Measurements from ENCODE around the gene MYL6B. TPM values are rescaled to one million over a fixed set of nuclear protein-coding genes. Genes with fewer than 3 reads are reported as not detected.
A peak's percentile ranks its signal among the peaks of the same experiment; 100 is the strongest.

MYL6B gene
- total RNA-seq, 1 experiment from 2014 or later: 44.8 TPM

DNA sequence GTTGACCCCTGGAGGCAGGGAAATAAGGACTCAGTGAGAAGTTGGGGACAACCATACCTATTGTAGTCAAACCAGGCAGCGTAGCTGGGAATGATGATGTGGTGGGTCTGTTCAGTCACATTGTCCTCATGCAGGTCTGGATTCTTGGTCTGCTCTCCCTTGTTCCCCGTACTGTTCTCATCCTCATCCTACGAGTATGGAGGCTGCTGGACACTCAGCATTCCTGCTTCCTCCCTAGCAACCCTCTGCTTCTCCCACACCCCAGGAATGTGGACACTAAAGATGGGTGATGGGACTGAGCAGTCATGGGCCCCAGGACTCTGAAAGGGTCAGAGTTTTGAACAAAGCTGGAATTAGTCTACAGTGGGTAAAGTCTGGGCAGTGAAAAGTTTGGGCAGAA, 26.0 kb downstream of the MYL6B start:
- DNase-seq: no peak
- Histone ChIP-seq H3K27me3 (replicated peaks; ENCODE audit: control insufficient read depth, insufficient read depth, low read length) (no peaks in the 10 kb centered on the region), H3K4me3 (ENCODE audit: low read depth, low read length) (no peak overlapping the region), H3K4me1 (no peaks in the 10 kb centered on the region), H3K36me3 (ENCODE audit: control insufficient read depth, insufficient read depth, low read length) (peaks cover 5% of the 10 kb centered on the region), H3K9me3 (no peaks in the 10 kb centered on the region)
- ChIA-PET CTCF (interaction anchor here (0.6 kb wide), 1 partner anchor 12 kb away, joined by 4 read pairs; no protein-coding TSS in a partner anchor), POLR2A (interaction anchor here (0.6 kb wide), 1 partner anchor 52 kb away, joined by 4 read pairs; the partner anchor contains the start of gene SLC39A5)
- no TSS peak for BruUV-seq (replicated peaks)
- H3K36me3 Mint-ChIP-seq (ENCODE audit: insufficient read depth, unreplicated experiment): peaks cover 93% of the 10 kb centered on the region
- H3K27ac Mint-ChIP-seq (ENCODE audit: unreplicated experiment): peak overlapping the region; percentile 27
- intact Hi-C loops (cut with micrococcal nuclease; ENCODE audit: unreplicated experiment): no loop called here
- H3K4me3 Mint-ChIP-seq (ENCODE audit: unreplicated experiment): no peak overlapping the region
- H3K4me1 Mint-ChIP-seq (ENCODE audit: low read depth, unreplicated experiment): no peaks in the 10 kb centered on the region
- TF ChIP-seq, protein P1, sequence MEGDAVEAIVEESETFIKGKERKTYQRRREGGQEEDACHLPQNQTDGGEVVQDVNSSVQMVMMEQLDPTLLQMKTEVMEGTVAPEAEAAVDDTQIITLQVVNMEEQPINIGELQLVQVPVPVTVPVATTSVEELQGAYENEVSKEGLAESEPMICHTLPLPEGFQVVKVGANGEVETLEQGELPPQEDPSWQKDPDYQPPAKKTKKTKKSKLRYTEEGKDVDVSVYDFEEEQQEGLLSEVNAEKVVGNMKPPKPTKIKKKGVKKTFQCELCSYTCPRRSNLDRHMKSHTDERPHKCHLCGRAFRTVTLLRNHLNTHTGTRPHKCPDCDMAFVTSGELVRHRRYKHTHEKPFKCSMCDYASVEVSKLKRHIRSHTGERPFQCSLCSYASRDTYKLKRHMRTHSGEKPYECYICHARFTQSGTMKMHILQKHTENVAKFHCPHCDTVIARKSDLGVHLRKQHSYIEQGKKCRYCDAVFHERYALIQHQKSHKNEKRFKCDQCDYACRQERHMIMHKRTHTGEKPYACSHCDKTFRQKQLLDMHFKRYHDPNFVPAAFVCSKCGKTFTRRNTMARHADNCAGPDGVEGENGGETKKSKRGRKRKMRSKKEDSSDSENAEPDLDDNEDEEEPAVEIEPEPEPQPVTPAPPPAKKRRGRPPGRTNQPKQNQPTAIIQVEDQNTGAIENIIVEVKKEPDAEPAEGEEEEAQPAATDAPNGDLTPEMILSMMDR (IDR thresholded peaks at IDR 0.05; ENCODE audit: insufficient read depth in 1 of 2, low read depth in 1 of 2, low read length in 1 of 2, severe bottlenecking in 1 of 2, unreplicated experiment in 1 of 2): no peak
- no peaks in the 10 kb centered on the region for H3K9me3 Mint-ChIP-seq (ENCODE audit: unreplicated experiment)
- H3K27me3 Mint-ChIP-seq (ENCODE audit: insufficient read depth, unreplicated experiment): no peaks in the 10 kb centered on the region

DNA sequence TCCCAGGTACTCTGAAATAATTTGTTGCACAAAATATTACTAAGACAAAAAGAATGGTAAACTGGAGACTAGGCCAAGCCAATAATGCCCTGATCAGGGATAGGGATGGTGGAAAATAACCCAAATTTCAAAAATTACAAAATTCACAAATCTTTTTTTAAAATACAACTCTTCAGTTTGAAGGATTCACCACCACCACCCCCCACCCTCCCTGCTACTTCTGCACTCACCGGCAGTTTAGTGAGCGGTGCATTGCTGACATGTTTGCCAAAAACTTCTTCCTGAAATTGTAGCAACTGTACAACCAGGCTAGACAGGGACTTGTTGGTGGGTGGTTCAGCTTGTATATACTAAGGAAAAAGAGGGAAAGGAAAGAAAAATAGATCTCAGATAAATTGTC, 34.6 kb downstream of the MYL6B start:
- Mint-ChIP-seq H3K4me1 (ENCODE audit: low read depth, unreplicated experiment) (peaks cover 26% of the 10 kb centered on the region), H3K4me3 (ENCODE audit: unreplicated experiment) (no peak overlapping the region), H3K27me3 (ENCODE audit: insufficient read depth, unreplicated experiment) (peaks cover 3% of the 10 kb centered on the region), H3K36me3 (ENCODE audit: insufficient read depth, unreplicated experiment) (peaks cover 62% of the 10 kb centered on the region), H3K9me3 (ENCODE audit: unreplicated experiment) (no peaks in the 10 kb centered on the region), H3K27ac (ENCODE audit: unreplicated experiment) (no peak overlapping the region)
- peaks cover 10% of the 10 kb centered on the region for H3K4me1 ChIP-seq
- CTCF ChIA-PET: no interaction called here
- no peak overlapping the region for H3K4me3 ChIP-seq (ENCODE audit: low read depth, low read length)
- intact Hi-C loops (cut with micrococcal nuclease; ENCODE audit: unreplicated experiment): no loop called here
- no peak for DNase-seq
- TF ChIP-seq, protein P1 (IDR thresholded peaks at IDR 0.05; ENCODE audit: insufficient read depth in 1 of 2, low read depth in 1 of 2, low read length in 1 of 2, severe bottlenecking in 1 of 2, unreplicated experiment in 1 of 2): no peak
- TSS peak; percentile 26 for BruUV-seq (replicated peaks)
- POLR2A ChIA-PET: interaction anchor here (1.0 kb wide), 1 partner anchor 35 kb away, joined by 3 read pairs; the partner anchor contains the start of gene RNF41
- no peaks in the 10 kb centered on the region for H3K27me3 ChIP-seq (replicated peaks; ENCODE audit: control insufficient read depth, insufficient read depth, low read length)
- H3K36me3 ChIP-seq (ENCODE audit: control insufficient read depth, insufficient read depth, low read length): peaks cover 5% of the 10 kb centered on the region
- no peaks in the 10 kb centered on the region for H3K9me3 ChIP-seq

DNA sequence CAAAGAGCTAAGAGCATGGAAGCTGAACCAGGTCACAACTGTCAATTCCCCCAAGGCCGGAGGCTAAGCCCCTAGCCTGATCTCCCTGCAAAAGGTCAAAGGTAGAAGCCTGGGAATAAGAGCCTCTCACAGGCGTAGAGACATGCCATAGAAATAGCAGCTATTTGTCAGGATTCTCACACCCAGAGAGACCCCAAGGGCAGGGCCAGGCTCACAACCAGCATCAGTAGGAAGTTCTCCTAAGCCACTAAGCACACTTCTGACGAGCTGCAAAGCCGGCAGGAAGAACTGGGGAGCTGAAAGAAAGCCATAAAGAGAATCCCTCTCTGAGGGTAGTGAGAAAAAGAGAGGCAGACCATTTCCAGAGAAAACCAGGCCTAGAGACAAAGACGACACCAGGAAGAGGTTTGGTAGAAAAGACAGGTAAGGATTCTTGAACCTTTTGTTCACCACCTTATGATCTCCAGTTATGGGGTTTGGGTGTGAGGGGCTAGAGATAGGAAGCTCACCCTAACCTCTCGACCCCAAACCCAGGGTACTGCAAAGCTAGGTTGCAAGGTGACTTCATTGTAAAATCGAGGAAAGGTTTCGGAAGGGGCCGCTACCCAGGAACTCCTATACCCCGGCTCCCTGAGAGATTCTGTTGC, 35.9 kb downstream of the MYL6B start:
- peak overlapping the region; percentile 97 for H3K4me3 Mint-ChIP-seq (ENCODE audit: unreplicated experiment)
- H3K27ac Mint-ChIP-seq (ENCODE audit: unreplicated experiment): peak overlapping the region; percentile 81
- H3K27me3 Mint-ChIP-seq (ENCODE audit: insufficient read depth, unreplicated experiment): peaks cover 3% of the 10 kb centered on the region
- intact Hi-C loops (cut with micrococcal nuclease; ENCODE audit: unreplicated experiment): loop anchor here (2.0 kb wide), 1 partner anchor 61 kb away; no protein-coding TSS in a partner anchor
- Histone ChIP-seq H3K27me3 (replicated peaks; ENCODE audit: control insufficient read depth, insufficient read depth, low read length) (no peaks in the 10 kb centered on the region), H3K4me3 (ENCODE audit: low read depth, low read length) (peak overlapping the region; percentile 49), H3K36me3 (ENCODE audit: control insufficient read depth, insufficient read depth, low read length) (peaks cover 3% of the 10 kb centered on the region), H3K9me3 (no peaks in the 10 kb centered on the region), H3K4me1 (peaks cover 17% of the 10 kb centered on the region)
- TF ChIP-seq, protein P1 (IDR thresholded peaks at IDR 0.05; ENCODE audit: insufficient read depth in 1 of 2, low read depth in 1 of 2, low read length in 1 of 2, severe bottlenecking in 1 of 2, unreplicated experiment in 1 of 2): no peak
- no peak for DNase-seq
- peaks cover 26% of the 10 kb centered on the region for H3K4me1 Mint-ChIP-seq (ENCODE audit: low read depth, unreplicated experiment)
- ChIA-PET CTCF (interaction anchor here (0.5 to 3.8 kb wide), 8 partner anchors 36 to 1863 kb away, joined by 3 to 99 read pairs (median 12); partner anchors contain the start of genes ANKRD52, COPZ1, ESYT1 and MYL6B), POLR2A (interaction anchor here (0.9 to 1.8 kb wide), 4 partner anchors 30 to 84 kb away, joined by 3 to 20 read pairs (median 5); partner anchors contain the start of genes MYL6, PA2G4, RNF41 and ZC3H10)
- no TSS peak for BruUV-seq (replicated peaks)
- no peaks in the 10 kb centered on the region for H3K9me3 Mint-ChIP-seq (ENCODE audit: unreplicated experiment)
- H3K36me3 Mint-ChIP-seq (ENCODE audit: insufficient read depth, unreplicated experiment): peaks cover 53% of the 10 kb centered on the region

Data from Caco-2 (cell line).